IPS-NIHi11 (cell line): ENCODE measurements around the gene RAB18.
"Not testable (repeated sequence)": the region's sequence is repeated elsewhere in the genome, so short reads cannot be mapped to it uniquely, and the experiment has no call there.

Source experiments
- DNase-seq: peaks from one replicate; pipeline ENCODE4 v3.0.0; 2012; ENCODE audit warnings: mixed read lengths, low spot score

The RAB18 gene

DNA sequence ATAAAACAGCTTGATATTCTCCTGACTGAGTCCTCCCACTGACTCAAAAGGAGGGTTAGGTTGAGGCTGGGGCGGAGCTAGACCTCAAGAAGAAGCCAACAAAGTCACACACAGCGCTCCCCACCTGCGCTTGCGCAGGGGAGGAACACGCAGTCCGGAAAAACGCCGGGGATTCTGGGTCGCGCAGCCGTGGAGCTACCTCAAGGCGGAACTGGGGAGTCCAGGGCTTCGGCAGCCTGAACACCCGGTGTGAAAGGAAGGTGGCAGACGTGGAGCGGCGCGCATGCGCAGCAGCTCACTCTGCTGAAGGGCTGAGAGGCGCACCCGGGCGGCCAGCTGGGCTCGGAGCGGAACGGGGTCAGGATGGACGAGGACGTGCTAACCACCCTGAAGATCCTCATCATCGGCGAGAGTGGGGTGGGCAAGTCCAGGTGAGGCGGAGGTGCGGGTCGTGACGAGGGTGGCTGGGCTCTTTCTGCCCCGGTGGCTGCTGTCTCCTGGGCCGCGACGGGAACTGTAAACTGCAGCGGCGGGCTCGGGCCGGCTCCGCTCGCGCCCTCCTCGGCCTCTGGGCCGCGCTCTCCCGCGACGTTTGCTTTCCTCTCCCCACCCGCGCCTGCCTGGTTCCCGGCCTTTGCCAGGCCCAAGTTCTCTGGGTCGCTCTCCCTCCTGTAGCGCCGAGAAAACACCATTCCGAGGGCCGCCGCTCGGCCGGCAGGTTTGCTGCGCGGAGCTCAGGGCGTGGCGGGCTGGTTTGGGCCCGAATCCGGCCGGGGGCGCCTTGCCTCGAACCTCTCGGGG lies at the start of gene RAB18:
Gene RAB18, plus strand, starts transcription at position 298 of the 801 bp plus-strand sequence. Its CDS starts 66 bp downstream, at position 364.
- DNase-seq, result peak; percentile 92

DNA sequence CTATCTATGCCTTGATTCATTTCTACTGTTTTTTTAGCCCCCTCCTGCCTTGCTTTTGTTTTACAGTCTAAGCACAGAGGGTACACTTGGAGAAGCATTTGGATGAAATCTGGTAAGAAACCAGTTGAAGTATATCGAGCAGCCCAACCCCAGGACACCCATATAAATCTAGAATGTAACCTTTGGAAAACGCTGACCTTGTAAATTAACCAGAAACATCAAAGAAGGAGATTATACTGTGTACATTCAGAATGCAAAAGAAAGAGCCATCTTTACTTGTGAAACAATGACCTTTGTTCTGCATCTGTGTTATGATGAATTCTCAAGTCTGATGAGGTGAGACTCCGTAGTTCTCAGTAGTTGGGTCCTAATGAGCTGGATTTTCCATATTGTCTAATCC lies 49.3 kb upstream of the RAB18 start:
- DNase-seq, result no peak

DNA sequence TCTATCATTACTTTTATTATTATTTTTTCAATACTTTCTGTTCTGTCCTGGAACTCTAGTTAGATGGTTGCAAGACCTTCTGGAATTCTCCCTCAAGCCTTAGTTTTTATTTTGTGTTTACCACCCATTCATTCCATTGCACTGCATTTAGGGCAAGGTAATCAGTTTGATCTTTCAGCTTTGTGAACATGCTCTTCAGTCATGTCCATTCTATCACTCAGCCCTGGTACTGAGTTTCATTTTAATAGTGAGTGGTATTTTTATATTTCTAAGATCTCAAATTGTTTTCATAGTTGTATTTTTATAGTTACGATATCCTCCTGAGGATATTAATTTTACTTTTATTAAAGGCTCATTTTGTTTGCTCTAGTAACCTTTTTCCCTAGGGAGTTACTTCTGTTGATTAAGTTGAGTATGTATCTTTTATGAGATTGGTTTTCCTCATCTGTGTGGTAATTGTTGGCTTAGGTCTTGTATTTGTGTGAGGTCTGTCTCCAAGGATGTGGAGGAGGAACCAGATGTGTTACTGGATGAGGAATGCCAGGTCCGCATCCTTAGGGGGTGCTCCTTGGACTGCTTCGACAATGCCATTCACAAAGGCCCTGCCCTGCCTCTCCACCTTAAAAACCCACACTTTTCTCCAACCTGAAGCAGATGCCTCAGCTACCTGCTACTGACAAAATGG lies 46.7 kb upstream of the RAB18 start:
- no peak for DNase-seq

DNA sequence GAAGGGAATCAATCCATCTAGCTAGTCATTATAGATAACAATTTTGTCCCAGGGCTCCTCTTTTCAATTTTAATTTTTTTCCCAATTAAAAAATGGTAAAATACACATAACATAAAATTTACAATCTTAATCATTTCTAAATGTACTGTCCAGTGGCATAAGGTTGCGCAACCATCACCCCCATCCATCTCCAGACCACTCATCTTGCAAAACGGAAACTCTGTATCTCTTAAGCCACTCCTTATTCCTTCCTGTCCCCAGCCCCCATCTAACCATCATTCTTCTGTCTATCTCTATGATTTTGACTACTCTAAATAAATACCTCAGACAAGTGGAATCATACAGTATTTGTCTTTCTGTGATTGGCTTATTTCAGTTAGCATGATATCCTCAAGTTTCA lies 46.1 kb upstream of the RAB18 start:
- DNase-seq, result no peak

DNA sequence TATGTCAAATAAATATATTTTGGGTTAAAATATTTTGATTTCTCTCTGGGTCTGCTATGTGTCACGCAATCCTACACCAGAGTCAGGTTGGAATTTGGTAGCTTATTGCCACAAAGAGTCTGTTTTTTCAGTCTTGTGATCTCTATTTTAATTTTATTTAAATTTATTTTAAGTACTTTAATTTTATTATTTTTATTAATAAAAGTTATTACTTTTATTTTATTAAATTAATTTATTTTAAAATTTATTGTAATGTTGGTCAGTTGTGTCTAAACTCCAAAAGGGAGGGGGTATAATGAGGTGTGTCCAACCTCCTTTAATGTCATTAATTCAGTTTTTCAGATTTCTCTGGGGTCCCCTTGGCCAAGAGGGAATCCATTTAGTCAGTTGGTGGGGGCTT lies 42.8 kb upstream of the RAB18 start:
- DNase-seq, result no peak

DNA sequence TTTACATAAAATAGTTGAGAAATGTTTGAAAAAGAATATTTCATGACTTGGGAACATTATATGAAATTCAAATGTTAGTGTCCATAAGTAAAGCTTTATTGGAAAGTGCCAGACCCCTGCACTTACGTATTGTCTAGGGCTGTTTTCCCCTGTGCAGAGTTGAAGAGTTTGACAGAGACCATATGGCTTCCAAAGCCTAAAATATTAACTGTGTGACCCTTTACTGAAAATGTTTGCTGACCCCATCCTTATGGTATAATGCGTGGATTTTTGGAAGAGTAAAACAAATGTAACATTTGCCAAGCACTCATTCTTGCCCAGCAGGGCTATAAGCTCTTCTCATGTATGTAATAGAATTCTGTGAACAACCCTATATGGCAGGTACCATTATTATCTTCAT lies 40.1 kb upstream of the RAB18 start:
- no peak for DNase-seq

DNA sequence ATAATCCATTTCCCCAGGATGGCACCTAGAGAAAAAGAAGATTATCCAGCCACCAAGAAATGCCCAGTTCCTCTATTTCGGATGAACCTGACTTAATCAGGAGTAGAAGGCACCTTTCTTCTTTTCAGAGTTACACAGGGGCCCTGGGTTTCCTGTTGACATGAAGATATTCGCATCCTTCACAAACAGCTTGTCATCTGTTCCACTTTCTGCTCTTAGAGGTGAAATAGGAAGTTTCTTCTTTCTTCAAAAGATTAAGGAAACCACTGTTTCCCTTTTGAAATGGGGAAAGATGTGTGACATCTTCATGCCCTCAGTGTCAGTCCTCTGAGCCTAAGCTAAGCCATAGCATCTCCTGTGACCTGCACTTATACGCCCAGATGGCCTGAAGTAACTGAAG lies 39.1 kb upstream of the RAB18 start:
- DNase-seq, result no peak

DNA sequence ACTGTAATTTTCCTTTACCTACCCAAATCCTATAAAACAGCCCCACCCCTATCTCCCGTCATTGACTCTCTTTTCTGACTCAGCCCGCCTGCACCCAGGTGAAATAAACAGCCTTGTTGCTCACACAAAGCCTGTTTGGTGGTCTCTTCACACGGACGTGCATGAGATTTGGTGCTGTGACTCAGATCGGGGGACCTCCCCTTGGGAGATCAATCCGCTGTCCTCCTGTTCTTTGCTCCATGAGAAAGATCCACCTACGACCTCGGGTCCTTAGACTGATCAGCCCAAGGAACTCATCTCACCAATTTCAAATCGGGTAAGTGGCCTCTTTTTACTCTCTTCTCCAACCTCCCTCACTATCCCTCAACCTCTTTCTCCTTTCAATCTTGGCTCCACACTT lies 38.5 kb upstream of the RAB18 start:
- DNase-seq, result not testable (repeated sequence)

DNA sequence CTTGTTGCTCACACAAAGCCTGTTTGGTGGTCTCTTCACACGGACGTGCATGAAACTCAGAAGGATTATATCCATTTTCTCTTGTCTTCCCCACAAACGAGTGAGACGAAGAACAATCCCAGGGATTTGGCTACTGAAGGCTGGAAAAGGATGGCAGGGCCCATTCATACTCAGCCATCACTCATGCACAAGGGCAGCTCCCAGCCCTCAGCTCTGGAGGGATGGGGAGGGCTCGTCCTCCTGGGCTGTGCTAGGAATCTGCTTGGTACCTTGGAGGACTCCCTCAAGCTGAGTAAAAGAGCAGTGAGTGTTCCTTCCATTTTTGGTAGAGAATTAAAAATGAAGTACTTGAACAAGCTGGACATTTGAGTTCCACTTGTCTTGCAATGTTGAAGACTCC lies 33.2 kb upstream of the RAB18 start:
- peak; percentile 24 for DNase-seq

DNA sequence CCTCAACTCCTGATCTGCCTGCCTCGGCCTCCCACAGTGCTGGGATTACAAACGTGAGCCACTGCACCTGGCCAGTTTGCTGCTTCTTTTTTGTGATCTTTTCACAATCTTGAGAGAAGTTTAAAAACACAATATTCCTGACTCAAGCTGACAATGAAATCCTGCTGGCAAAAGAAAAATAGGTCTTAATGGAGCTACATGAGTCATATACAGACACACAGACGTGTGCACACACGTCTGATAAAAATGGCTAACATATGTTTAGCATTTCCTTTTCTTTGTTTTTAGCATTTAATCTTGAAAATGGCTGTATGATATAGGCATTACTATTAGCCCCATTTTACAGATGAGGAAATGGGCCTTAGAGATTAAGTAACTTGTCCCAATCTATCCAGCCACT lies 29.4 kb upstream of the RAB18 start:
- no peak for DNase-seq

DNA sequence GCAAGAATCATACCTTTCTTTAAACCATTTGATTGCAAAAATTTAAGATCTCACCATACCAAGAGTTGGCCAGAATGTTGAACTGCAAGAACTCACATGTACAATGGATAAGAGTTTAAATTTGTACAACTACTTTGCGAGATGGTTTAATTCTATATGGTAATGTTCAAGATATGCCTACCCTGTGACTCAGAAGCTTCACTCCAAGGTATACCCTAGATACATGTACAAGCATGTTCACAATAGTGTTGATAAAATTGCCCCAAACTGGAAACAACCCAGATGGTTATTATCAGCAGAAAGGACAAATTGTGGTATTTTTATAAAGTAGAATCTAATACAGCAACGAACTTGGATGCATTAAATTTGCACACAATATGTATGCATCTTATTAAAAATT lies 25.1 kb upstream of the RAB18 start:
- DNase-seq, result no peak

DNA sequence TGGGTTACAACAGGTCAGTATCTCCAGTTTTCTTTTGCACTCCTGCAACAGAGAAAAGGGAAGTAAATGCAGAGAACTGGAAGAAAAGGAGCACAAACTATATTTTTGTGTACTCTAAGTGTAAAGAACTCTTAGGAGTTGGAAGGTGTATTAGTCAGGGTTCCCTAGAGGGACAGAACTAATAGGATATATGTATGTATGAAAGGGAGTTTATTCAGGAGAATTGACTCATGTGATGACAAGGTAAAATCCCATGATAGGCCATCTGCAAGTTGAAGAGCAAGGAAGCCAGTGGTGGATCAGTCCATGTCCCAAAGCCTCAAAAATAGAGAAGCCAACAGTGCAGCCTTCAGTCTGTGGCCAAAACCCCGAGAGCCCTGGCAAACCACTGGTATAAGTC lies 22.6 kb upstream of the RAB18 start:
- DNase-seq, result no peak

DNA sequence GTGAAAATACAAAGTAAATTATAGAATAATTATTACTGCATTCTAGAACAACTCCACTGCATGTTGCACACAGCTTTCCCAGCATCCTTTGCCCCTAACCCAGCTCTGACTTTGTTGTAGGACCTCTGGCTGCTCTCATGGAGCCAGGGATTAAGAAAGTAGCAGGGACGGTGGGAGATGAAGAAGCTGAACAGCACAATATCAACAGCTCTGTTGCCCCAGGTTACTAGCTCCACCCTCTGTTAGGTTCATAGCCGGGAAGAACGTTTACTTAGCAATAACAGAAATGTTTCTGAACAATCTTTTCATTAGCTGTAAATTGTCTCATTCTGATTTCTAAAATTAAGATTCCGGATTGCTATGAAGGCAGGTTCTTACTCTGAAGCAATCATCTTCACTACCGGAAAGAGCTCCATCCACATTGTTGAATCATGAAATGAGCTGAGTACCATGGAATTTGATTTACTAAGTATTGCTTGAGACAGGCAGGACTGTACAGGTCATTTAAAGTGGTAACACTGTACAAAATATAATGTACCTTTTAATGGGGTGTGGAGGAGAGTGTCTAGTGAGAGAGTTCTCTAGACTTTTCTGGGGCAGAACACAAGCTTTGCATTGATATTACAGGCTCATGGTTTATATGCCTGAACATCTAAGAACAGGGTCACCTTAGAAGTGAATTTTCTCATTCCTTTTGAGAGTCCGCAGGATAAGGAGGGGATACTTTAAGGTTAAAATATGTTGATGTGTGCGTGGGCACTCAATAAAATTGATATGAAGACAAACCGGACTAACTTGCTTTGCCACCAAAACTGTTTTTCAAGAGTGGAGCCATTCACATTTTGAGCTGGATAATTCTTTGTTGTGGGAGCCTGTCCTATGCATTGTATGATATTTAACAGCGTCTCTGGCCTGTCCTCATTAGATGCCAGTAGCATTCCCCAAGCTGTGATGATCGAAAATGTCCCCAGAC lies 20.8 kb upstream of the RAB18 start:
- DNase-seq, result peak; percentile 33

DNA sequence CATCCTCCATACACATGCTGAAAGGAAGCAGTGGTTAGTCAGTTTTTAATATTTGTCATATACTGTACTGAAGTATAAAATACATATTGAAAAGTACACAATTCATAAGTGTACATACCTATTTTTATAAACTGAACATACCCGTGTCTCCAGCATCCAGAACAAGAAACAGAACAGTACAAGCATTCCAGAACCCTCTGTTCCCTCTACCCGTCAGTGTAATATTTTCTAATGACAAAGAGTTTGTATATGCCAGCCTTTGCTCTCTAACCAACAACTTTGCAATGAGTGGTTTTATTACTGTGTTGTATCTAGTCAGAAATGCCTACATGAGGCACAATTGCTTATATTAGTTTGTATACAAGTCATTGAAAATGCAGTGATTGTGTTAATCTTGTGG lies 18.7 kb upstream of the RAB18 start:
- DNase-seq, result no peak

DNA sequence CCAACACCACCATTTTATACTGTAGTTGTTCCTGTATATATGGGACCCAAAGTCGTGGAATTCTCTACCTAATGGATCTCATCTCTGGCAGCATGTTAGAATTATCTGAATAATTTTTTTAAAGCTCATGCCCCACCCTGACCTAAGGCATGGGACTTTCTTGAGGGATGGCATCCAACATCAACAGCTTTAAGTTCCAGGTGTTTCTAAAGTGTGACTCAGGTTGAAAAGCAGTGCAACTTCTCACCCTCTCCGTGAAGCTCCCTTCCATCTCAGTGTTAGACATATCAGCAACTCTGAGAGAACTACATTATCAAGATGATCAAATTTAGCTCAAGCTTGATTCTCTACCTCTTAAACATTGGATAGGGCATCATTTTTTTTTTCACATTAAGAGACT lies 18.1 kb upstream of the RAB18 start:
- no peak for DNase-seq

DNA sequence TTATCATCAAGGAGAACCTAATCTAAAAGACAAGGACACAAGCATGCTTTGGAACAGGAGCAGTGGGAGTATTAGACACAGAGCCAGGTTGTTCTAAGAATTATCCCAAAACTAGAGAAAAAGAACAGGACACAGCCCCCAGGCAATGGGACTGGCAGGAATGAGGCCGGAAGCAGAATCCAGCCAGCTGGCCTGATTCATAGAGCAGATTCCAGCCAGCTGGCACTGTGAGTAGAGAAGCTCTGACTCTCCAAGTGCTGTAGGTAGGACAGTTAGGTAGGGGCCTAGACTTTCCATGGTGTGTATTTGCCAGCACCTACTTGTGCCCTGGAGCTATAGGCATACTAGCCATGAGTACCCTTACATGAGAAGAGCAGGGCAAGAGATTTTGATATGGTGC lies 13.3 kb upstream of the RAB18 start:
- no peak for DNase-seq

DNA sequence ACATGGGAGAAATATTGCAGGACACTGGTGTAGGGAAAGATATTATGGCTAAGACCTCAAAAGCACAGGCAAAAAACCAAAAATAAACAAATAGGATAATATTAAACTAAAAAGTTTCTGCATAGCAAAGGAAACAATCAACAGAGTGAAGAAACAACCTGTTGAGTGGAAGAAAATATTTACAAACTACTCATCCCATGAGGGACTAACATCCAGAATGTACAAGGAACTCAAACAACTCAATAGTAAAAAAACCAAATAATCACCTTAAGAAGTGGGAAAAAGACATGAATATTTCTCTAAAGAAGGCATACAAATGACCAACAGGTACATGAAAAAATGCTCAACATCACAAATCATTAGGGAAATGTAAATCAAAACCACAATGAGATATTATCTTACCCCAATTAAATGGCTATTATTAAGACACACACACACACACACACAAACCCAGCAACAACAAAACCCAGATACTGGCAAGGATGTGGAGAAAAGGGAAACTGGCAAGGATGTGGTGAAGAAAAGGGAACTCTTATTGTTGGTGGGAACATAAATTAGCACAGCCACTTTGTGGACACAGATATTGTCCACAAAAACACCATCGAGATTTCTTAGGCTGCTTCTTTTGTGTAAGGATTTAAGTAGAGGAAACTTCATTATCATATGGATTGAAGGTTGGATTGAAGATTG lies 9.8 kb upstream of the RAB18 start:
- DNase-seq, result no peak

DNA sequence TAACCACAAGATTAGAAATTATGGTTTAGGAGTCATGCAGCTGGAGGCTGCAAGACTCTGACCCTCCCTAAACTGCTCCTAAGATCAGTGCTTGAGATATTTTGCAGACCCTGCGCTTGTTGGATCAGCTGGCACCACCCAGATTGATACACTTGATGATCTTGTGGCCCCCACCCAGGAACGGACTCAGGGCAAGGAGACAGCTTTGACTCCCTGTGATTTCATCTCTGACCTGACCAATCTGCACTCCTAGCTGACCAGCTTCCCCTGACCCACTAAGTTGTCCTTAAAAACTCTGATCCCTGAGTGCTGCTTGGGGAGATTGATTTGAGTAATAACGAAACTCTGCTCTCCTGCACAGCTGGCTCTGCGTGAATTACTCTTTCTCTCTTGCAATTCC lies 8.0 kb upstream of the RAB18 start:
- no peak for DNase-seq

DNA sequence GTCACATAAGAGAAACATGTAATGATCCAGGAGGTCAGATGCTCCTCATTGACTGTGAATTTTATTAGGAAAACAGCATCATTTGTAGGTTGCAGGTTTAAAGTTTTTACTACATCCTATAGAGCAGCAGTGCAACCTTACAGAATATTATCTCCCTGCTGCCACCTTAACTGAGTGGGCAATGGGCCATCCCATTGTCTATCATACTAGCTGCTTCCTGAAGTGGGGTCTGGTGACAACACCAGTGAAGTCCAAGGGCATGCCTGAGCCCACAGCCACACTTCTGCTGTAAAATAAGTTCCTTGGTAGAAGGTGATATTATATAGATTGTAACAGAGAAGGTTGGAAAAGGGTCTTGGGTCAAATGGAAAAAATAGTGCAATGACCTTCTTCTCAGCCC lies 4.0 kb upstream of the RAB18 start:
- no peak for DNase-seq

DNA sequence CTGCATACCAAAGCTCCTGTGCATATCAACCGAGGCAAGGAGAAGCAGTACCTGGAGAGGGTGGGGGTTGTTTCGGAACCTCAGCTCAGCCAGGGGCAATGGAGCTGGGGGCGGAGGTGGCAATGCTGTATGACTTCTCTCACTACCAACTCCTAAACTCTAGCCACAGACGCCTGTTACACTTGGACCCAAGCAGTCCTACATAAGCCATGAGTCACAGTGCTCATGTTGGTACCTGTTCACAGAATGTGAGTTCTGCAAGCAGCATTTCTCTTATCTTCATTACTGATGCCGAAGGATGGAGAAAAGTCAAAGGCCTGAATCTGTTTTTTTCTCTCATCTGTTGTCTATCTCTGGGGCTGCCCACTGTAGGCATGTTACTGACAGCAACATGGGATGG lies 3.2 kb upstream of the RAB18 start:
- DNase-seq, result no peak

DNA sequence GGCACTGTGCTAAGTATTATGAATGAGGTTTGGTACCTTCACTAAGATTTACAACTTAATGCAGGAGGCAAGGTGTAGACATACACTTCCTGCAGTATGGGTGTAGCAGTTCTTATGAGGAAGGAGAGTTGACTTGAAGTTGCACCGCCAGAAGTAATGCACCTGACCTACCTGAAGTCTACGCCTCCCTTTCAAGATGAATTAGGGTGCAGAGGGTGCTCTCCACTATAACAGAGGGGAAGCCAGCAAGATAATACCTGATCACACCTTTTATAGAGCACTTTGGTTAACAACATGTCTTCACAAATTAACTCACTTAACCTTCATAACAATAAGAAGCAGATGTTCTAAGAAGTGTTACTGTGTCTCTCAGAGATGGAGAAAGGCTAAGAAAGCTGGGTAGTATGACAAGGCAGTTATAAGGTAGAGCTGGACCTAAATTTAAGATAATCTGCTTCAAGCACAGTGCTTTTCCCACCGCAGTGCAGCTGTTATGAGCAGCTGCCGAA lies 552 bp upstream of the RAB18 start:
- no peak for DNase-seq
